Measurements from ENCODE around the gene IFNE. TPM values are rescaled to one million over a fixed set of nuclear protein-coding genes. Genes with fewer than 3 reads are reported as not detected.

The IFNE gene, protein sequence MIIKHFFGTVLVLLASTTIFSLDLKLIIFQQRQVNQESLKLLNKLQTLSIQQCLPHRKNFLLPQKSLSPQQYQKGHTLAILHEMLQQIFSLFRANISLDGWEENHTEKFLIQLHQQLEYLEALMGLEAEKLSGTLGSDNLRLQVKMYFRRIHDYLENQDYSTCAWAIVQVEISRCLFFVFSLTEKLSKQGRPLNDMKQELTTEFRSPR
- total RNA-seq = 0.16 TPM in 1 of 2 replicates, not detected in the other
- long read RNA-seq = 0 reads

DNA sequence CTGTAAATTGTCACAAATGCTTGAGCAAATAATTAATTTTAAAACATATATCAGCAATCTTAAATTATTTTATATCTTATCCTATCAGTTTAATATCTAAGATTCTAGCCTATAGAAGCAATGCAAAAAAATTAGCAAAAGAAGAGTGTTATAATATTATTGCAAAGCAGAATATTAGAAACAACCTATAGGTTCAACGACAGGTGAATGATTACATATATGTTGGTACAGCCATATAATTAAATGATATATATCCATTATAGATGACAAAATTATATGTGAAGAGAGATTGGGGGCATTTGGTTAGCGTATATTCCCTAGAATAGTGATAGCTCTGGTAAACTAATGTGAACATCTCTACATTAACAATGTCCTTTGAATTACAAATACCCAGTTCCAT, at the start of gene IFNE:
TSS of gene IFNE (minus strand) at position 101 of the 400 bp plus-strand sequence. CDS start 619 bp downstream, outside the sequence.
- no peak for DNase-seq (ENCODE audit: low read depth, low spot score)
- Mint-ChIP-seq H3K36me3 (ENCODE audit: low read depth) (peaks cover 4% of the 10 kb centered on the region), H3K4me3 (no peak within 1 kb of the TSS), H3K27ac (ENCODE audit: unreplicated experiment) (no peak within 1 kb of the TSS), H3K9me3 (peaks cover 7% of the 10 kb centered on the region), H3K4me1 (no peaks in the 10 kb centered on the region), H3K27me3 (ENCODE audit: low read depth) (no peaks in the 10 kb centered on the region)
- TF ChIP-seq, protein P1, sequence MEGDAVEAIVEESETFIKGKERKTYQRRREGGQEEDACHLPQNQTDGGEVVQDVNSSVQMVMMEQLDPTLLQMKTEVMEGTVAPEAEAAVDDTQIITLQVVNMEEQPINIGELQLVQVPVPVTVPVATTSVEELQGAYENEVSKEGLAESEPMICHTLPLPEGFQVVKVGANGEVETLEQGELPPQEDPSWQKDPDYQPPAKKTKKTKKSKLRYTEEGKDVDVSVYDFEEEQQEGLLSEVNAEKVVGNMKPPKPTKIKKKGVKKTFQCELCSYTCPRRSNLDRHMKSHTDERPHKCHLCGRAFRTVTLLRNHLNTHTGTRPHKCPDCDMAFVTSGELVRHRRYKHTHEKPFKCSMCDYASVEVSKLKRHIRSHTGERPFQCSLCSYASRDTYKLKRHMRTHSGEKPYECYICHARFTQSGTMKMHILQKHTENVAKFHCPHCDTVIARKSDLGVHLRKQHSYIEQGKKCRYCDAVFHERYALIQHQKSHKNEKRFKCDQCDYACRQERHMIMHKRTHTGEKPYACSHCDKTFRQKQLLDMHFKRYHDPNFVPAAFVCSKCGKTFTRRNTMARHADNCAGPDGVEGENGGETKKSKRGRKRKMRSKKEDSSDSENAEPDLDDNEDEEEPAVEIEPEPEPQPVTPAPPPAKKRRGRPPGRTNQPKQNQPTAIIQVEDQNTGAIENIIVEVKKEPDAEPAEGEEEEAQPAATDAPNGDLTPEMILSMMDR (conservative IDR thresholded peaks at IDR 0.05) = no peak

DNA sequence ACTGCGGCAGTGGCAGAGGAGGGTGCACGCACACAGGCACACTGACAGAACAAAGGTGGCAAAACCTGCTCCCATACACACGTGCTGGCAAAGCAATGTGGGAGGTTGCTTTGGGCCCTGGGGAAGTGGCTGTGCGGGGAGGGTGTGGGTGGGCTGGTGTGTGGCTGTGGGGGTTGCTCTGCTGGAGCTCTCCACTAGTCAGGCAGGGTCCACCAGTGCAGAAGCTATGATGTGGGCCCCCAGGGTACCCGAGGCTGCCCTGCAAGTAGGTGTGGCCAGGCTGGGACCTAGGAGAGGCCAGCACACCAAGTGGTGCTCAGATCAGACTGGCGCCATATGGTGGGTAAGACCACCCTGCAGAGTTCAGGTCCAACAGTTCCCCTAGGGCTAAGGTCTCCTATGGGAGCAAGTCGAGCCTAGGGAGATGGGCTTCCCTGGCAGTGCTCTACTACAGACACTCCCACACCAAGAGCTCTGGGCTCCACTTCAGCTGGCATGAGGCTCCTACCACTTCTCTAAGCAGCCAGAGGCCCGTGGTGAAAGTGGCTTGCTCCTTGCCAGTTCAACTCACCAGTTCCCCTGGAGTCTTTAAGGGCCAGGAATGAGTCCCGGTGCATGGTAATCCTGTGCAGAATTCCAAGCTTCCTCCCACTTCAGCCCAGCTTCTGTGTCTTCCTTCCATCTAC, 46.2 kb upstream of the IFNE start:
- TF ChIP-seq, protein P1 (conservative IDR thresholded peaks at IDR 0.05) = no peak
- H3K4me1 Mint-ChIP-seq = no peaks in the 10 kb centered on the region
- no peak overlapping the region for H3K27ac Mint-ChIP-seq (ENCODE audit: unreplicated experiment)
- H3K36me3 Mint-ChIP-seq (ENCODE audit: low read depth) = peaks cover 4% of the 10 kb centered on the region
- no peak overlapping the region for H3K4me3 Mint-ChIP-seq
- peaks cover 4% of the 10 kb centered on the region for H3K9me3 Mint-ChIP-seq
- DNase-seq (ENCODE audit: low read depth, low spot score) = no peak
- no peaks in the 10 kb centered on the region for H3K27me3 Mint-ChIP-seq (ENCODE audit: low read depth)

DNA sequence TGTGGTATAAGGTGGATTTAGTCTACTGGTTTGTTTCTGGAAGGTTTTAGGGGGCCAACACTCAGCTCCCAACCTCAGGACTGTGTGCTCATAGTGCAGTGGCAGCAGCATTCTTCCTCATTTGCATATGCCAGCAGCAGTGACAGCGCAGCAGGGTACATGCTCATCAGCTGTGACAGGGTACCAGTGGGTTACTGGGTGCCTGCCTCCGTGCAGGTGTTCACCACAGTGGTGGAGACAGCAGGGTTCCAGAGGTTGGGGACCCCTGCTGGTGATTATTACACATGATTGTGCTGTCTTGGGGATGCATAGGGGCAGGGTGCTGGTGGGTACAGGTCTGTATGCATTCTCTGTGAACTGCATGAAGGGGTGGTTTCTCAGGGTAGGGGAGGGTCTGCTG, 45.5 kb upstream of the IFNE start:
- H3K27me3 Mint-ChIP-seq (ENCODE audit: low read depth) = no peaks in the 10 kb centered on the region
- peaks cover 4% of the 10 kb centered on the region for H3K36me3 Mint-ChIP-seq (ENCODE audit: low read depth)
- TF ChIP-seq, protein P1 (conservative IDR thresholded peaks at IDR 0.05) = no peak
- peaks cover 4% of the 10 kb centered on the region for H3K9me3 Mint-ChIP-seq
- no peak overlapping the region for H3K27ac Mint-ChIP-seq (ENCODE audit: unreplicated experiment)
- DNase-seq (ENCODE audit: low read depth, low spot score) = no peak
- H3K4me1 Mint-ChIP-seq = no peaks in the 10 kb centered on the region
- no peak overlapping the region for H3K4me3 Mint-ChIP-seq

DNA sequence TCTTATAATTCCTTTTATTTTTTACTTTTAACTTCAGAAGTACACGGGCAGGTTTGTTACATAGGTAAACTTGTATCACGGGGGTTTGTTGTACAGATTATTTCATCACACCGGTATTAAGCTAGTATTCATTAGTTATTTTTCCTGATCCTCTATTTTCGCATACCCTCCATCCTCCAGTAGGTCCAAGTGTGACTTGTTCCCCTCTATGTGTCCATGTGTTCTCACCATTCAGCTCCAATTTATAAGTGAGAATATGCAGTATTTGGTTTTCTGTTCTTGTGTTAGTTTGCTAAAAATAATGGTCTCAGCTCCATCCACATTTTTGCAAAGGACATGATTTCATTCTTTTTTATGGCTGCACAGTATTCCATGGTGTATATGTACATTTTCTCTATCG, 43.1 kb upstream of the IFNE start:
- TF ChIP-seq, protein P1 (conservative IDR thresholded peaks at IDR 0.05) = no peak
- no peaks in the 10 kb centered on the region for H3K27me3 Mint-ChIP-seq (ENCODE audit: low read depth)
- H3K9me3 Mint-ChIP-seq = peaks cover 11% of the 10 kb centered on the region
- H3K36me3 Mint-ChIP-seq (ENCODE audit: low read depth) = peaks cover 4% of the 10 kb centered on the region
- no peak overlapping the region for H3K4me3 Mint-ChIP-seq
- DNase-seq (ENCODE audit: low read depth, low spot score) = no peak
- H3K27ac Mint-ChIP-seq (ENCODE audit: unreplicated experiment) = no peak overlapping the region
- no peaks in the 10 kb centered on the region for H3K4me1 Mint-ChIP-seq

DNA sequence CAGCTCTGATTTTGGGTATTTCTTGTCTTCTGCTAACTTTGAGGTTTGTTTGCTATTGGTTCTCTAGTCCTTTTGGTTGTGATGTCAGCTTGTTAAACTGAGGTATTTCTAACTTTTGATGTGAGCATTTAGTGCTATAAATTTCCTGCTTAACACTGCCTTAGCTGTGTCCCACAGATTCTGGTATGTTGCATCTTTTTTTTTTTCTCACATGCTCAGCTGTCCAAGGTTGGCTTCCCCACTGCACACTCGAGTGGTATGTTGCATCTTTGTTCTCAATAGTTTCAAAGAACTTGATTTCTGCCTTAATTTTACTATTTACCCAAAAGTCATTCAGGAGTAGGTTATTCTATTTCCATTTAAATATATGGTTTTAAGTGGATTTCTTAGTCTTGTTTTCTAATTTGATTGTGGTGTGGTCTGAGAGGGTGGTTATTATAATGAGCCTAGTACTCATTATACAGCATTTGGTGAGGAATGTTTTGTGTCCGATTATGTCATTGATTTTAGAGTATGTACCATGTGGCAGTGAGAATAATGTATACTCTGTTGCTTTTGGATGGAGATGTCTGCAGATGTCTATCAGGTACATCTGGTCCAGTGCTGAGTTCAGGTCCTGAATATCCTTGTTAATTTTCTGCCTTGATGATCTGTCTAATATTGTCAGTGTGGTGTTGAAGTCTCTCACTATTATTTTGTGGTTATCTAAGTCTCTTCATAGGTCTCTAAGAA, 42.2 kb upstream of the IFNE start:
- no peaks in the 10 kb centered on the region for H3K4me1 Mint-ChIP-seq
- H3K27me3 Mint-ChIP-seq (ENCODE audit: low read depth) = no peaks in the 10 kb centered on the region
- H3K4me3 Mint-ChIP-seq = no peak overlapping the region
- TF ChIP-seq, protein P1 (conservative IDR thresholded peaks at IDR 0.05) = no peak
- peaks cover 4% of the 10 kb centered on the region for H3K36me3 Mint-ChIP-seq (ENCODE audit: low read depth)
- peaks cover 11% of the 10 kb centered on the region for H3K9me3 Mint-ChIP-seq
- no peak overlapping the region for H3K27ac Mint-ChIP-seq (ENCODE audit: unreplicated experiment)
- no peak for DNase-seq (ENCODE audit: low read depth, low spot score)

Measured in neural crest cell (in vitro differentiated cells).